ENCODE data around the gene PAX3. TPM values are rescaled to one million over a fixed set of nuclear protein-coding genes. Genes with fewer than 3 reads are reported as not detected.
A peak's percentile ranks its signal among the peaks of the same experiment; 100 is the strongest.

Gene PAX3
- total RNA-seq, 1 donor: not detected

- peak in 2 of 3 donors; percentile 8 to 14 for DNase-seq (ENCODE audit: low read depth in 2 of 3, low spot score in 2 of 3)
Observed at GRCh38 chr2:222299906-222300725, 1.3 kb upstream of the PAX3 start.

GRCh38 chr2:222298001-222298310, 842 bp downstream of the PAX3 start:
- DNase-seq (ENCODE audit: low read depth in 2 of 3, low spot score in 2 of 3): peak in 2 of 3 donors; percentile 10 to 18

- no peak for DNase-seq (ENCODE audit: low read depth in 2 of 3, low spot score in 2 of 3)
Observed at GRCh38 chr2:222297600-222297935, 1.2 kb downstream of the PAX3 start.

- peak in 2 of 3 donors; percentile 65 to 66 for DNase-seq (ENCODE audit: low read depth in 2 of 3, low spot score in 2 of 3)
Observed at GRCh38 chr2:222296911-222297599, 1.7 kb downstream of the PAX3 start.

- peak in 2 of 3 donors; percentile 24 to 28 for DNase-seq (ENCODE audit: low read depth in 2 of 3, low spot score in 2 of 3)
Observed at GRCh38 chr2:222296311-222296741, 2.5 kb downstream of the PAX3 start.

- DNase-seq (ENCODE audit: low read depth in 2 of 3, low spot score in 2 of 3): peak in 2 of 3 donors; percentile 37 to 49
Observed at GRCh38 chr2:222295368-222296062, 3.3 kb downstream of the PAX3 start.

- peak in 1 of 3 donors; percentile 21 for DNase-seq (ENCODE audit: low read depth in 2 of 3, low spot score in 2 of 3)
Observed at GRCh38 chr2:222294996-222295367, 3.8 kb downstream of the PAX3 start.

- DNase-seq (ENCODE audit: low read depth in 2 of 3, low spot score in 2 of 3): no peak
Observed at GRCh38 chr2:222293660-222294630, 4.9 kb downstream of the PAX3 start.

GRCh38 chr2:222292149-222293134, 6.4 kb downstream of the PAX3 start:
- no peak for DNase-seq (ENCODE audit: low read depth in 2 of 3, low spot score in 2 of 3)

- DNase-seq (ENCODE audit: low read depth in 2 of 3, low spot score in 2 of 3): no peak
Observed at GRCh38 chr2:222291485-222291841, 7.3 kb downstream of the PAX3 start.

GRCh38 chr2:222290736-222291484, 7.9 kb downstream of the PAX3 start:
- peak in 1 of 3 donors; percentile 13 for DNase-seq (ENCODE audit: low read depth in 2 of 3, low spot score in 2 of 3)

GRCh38 chr2:222290401-222290735, 8.4 kb downstream of the PAX3 start:
- peak in 2 of 3 donors; percentile 14 to 26 for DNase-seq (ENCODE audit: low read depth in 2 of 3, low spot score in 2 of 3)

- peak in 2 of 3 donors; percentile 18 to 19 for DNase-seq (ENCODE audit: low read depth in 2 of 3, low spot score in 2 of 3)
Observed at GRCh38 chr2:222289278-222290160, 9.3 kb downstream of the PAX3 start.

- peak in 2 of 3 donors; percentile 7 to 24 for DNase-seq (ENCODE audit: low read depth in 2 of 3, low spot score in 2 of 3)
Observed at GRCh38 chr2:222288590-222289277, 10.1 kb downstream of the PAX3 start.

GRCh38 chr2:222287862-222288479, 10.8 kb downstream of the PAX3 start:
- peak in 2 of 3 donors; percentile 9 to 20 for DNase-seq (ENCODE audit: low read depth in 2 of 3, low spot score in 2 of 3)

GRCh38 chr2:222284466-222284865, 14.3 kb downstream of the PAX3 start:
- DNase-seq (ENCODE audit: low read depth in 2 of 3, low spot score in 2 of 3): no peak

- no peak for DNase-seq (ENCODE audit: low read depth in 2 of 3, low spot score in 2 of 3)
Observed at GRCh38 chr2:222283634-222284033, 15.2 kb downstream of the PAX3 start.
